Body of pancreas (tissue), 4 donors: ENCODE data around the gene ASB13.

ENCODE experiments used
- CTCF ChIP-seq, 7 experiments: fragments of 450-650 bp in 4 of 7; fragments of 200-600 bp in 3 of 7; sonication (generic) in 3 of 7; IDR thresholded peaks; one replicate each; pipeline ENCODE4 v1.5.1; 2016 to 2019; ENCODE audit warnings: antibody characterized with exemption in 7 of 7
- POLR2A ChIP-seq, 3 donors: fragments of 450-650 bp; IDR thresholded peaks; one replicate each; pipeline ENCODE4 v1.6.1; 2016; ENCODE audit warnings: antibody characterized with exemption in 3 of 3, mild to moderate bottlenecking in 2 of 3

- TF ChIP-seq CTCF (IDR thresholded peaks at IDR 0.05) (no peak), POLR2A (IDR thresholded peaks at IDR 0.05) (no peak)
Observed at GRCh38 chr10:5628451-5629302, 37.7 kb downstream of the ASB13 start.
